GM19351 (cell line): Measurements from ENCODE around the gene ZDHHC24.
A peak's percentile ranks its signal among the peaks of the same experiment; 100 is the strongest.
"Not testable (repeated sequence)": the region's sequence is repeated elsewhere in the genome, so short reads cannot be mapped to it uniquely, and the experiment has no call there.

Experiments
- ATAC-seq: cut with Tn5 transposase; IDR thresholded peaks from one replicate; pipeline ENCODE4 v1.9.1; 2021; ENCODE audit warnings: mild to moderate bottlenecking, moderate library complexity; ENCODE audit not compliant: unreplicated experiment

The ZDHHC24 gene

GRCh38 chr11:66546368-66546965, 619 bp upstream of the ZDHHC24 start, which contains the start of gene ACTN3:
Gene ACTN3 (plus strand): TSS chr11:66546903. CDS start chr11:66546938, 35 bp downstream.
- peak; percentile 1 for ATAC-seq

GRCh38 chr11:66544952-66545351, 896 bp downstream of the ZDHHC24 start:
- ATAC-seq: not testable (repeated sequence)

GRCh38 chr11:66543263-66544107, 2.4 kb downstream of the ZDHHC24 start:
- ATAC-seq: no peak

- ATAC-seq: no peak
Measured at GRCh38 chr11:66542362-66542761, 3.5 kb downstream of the ZDHHC24 start.

- no peak for ATAC-seq
Measured at GRCh38 chr11:66541892-66542291, 4.0 kb downstream of the ZDHHC24 start.

GRCh38 chr11:66540598-66540997, 5.2 kb downstream of the ZDHHC24 start:
- ATAC-seq: not testable (repeated sequence)

- ATAC-seq: no peak
Measured at GRCh38 chr11:66539870-66540213, 6.0 kb downstream of the ZDHHC24 start.

GRCh38 chr11:66539170-66539869, 6.5 kb downstream of the ZDHHC24 start:
- ATAC-seq: no peak

- ATAC-seq: no peak
Measured at GRCh38 chr11:66532784-66533183, 13.1 kb downstream of the ZDHHC24 start.

- no peak for ATAC-seq
Measured at GRCh38 chr11:66531841-66532240, 14.0 kb downstream of the ZDHHC24 start.

GRCh38 chr11:66530927-66531709, 14.7 kb downstream of the ZDHHC24 start:
- ATAC-seq: no peak

- no peak for ATAC-seq
Measured at GRCh38 chr11:66529655-66530054, 16.2 kb downstream of the ZDHHC24 start.

- ATAC-seq: no peak
Measured at GRCh38 chr11:66529069-66529468, 16.8 kb downstream of the ZDHHC24 start.

- ATAC-seq: no peak
Measured at GRCh38 chr11:66524304-66525040, 21.4 kb downstream of the ZDHHC24 start.

GRCh38 chr11:66523611-66524010, 22.2 kb downstream of the ZDHHC24 start:
- ATAC-seq: no peak

- no peak for ATAC-seq
Measured at GRCh38 chr11:66510990-66511339, 34.9 kb downstream of the ZDHHC24 start.

- peak; percentile 82 for ATAC-seq
Measured at GRCh38 chr11:66510271-66510989, 35.4 kb downstream of the ZDHHC24 start, which contains the start of gene BBS1. Gene BBS1 (plus strand): TSS chr11:66510635. CDS start chr11:66510660, 25 bp downstream.

- no peak for ATAC-seq
Measured at GRCh38 chr11:66509131-66509561, 36.7 kb downstream of the ZDHHC24 start.

- no peak for ATAC-seq
Measured at GRCh38 chr11:66505276-66505816, 40.5 kb downstream of the ZDHHC24 start.
